ENCODE measurements around the gene PTPRJ. TPM values are rescaled to one million over a fixed set of nuclear protein-coding genes. Genes with fewer than 3 reads are reported as not detected.

PTPRJ gene
- total and polyA plus RNA-seq, 2 donors (not counting 1 experiment from before 2014, with no cell fraction given), result 11.2 to 20.0 TPM

- no peaks in the 10 kb centered on the region for H3K9me3 ChIP-seq (ENCODE audit: control extremely low read depth in 1 of 3, control insufficient read depth in 2 of 3, insufficient read depth in 1 of 3, low read length in 2 of 3)
- H3K27ac Mint-ChIP-seq, result peak overlapping the region; percentile 90
- peaks cover 87% of the 10 kb centered on the region for H3K79me2 ChIP-seq (ENCODE audit: control insufficient read depth, insufficient read depth, low read length)
- peaks cover 61% of the 10 kb centered on the region for H3K4me1 Mint-ChIP-seq
- H3K27me3 ChIP-seq (replicated peaks in 1 of 4; ENCODE audit: control extremely low read depth in 1 of 4, control insufficient read depth in 3 of 4, insufficient read depth in 4 of 4, low read length in 3 of 4), result no peaks in the 10 kb centered on the region
- H3K4me3 Mint-ChIP-seq, result peak overlapping the region; percentile 37
- ATAC-seq (ENCODE audit: low read depth) (no peak), DNase-seq (no peak)
- no peak overlapping the region for H3K9ac ChIP-seq (ENCODE audit: low read length)
- CTCF ChIA-PET, result interaction anchor here (0.6 to 3.7 kb wide), 4 partner anchors 14 to 110 kb away, joined by 3 to 14 read pairs (median 5); no protein-coding TSS in a partner anchor
- H3K27ac ChIP-seq (ENCODE audit: low read length in 2 of 2), result peak overlapping the region in 1 of 2 donors; percentile 49
- intact Hi-C loops (cut with micrococcal nuclease), result loop anchor here (5.0 kb wide), 1 partner anchor 33 kb away; no protein-coding TSS in a partner anchor
- TF ChIP-seq CTCF (IDR thresholded peaks at IDR 0.05), result no peak
- TF ChIP-seq EZH2 (IDR thresholded peaks at IDR 0.05; ENCODE audit: borderline replicate concordance, insufficient read depth, low read depth, low read length, poor library complexity, severe bottlenecking), result no peak
- no peak overlapping the region for H2AFZ ChIP-seq (ENCODE audit: insufficient read depth, low read depth, low read length, poor library complexity, severe bottlenecking)
- no peak overlapping the region for H3K4me2 ChIP-seq (replicated peaks; ENCODE audit: low read depth, low read length, poor library complexity, severe bottlenecking)
- no peaks in the 10 kb centered on the region for H3K27me3 Mint-ChIP-seq
- H3K4me3 ChIP-seq (ENCODE audit: control extremely low read depth in 1 of 5, extremely low read depth in 1 of 5, insufficient read depth in 1 of 5, low read depth in 2 of 5, low read length in 4 of 5), result no peak overlapping the region
- POLR2A ChIA-PET, result no interaction called here
- WGBS (ENCODE audit: insufficient coverage), result 100% methylated on average over 1 of the region's 2 CpGs
- H3K4me1 ChIP-seq (ENCODE audit: control insufficient read depth in 2 of 2, insufficient read depth in 2 of 2, low read length in 2 of 2), result peaks cover 42 to 77% of the 10 kb centered on the region in 2 donors
- no peaks in the 10 kb centered on the region for H3K9me3 Mint-ChIP-seq (ENCODE audit: insufficient read depth)
- peaks cover 2 to 3% of the 10 kb centered on the region in 2 experiments for H3K36me3 ChIP-seq (replicated peaks in 1 of 2; ENCODE audit: control extremely low read depth in 1 of 2, control insufficient read depth in 1 of 2, extremely low read depth in 1 of 2, insufficient read depth in 2 of 2, low read length in 1 of 2)
- peaks cover 7% of the 10 kb centered on the region for H4K20me1 ChIP-seq (ENCODE audit: control insufficient read depth, insufficient read depth, low read length, poor library complexity, severe bottlenecking)
Measured at GRCh38 chr11:47998733-47999359, 18.5 kb downstream of the PTPRJ start.

GRCh38 chr11:48000432-48000831 lies 20.1 kb downstream of the PTPRJ start:
- H3K9ac ChIP-seq (ENCODE audit: low read length), result no peak overlapping the region

More at GRCh38 chr11:48000432-48000831, 20.1 kb downstream of the PTPRJ start:
- intact Hi-C loops (cut with micrococcal nuclease), result loop anchor here (5.0 kb wide), 2 partner anchors 42 to 48 kb away; no protein-coding TSS in a partner anchor
- Histone ChIP-seq H3K27ac (ENCODE audit: low read length in 2 of 2) (peak overlapping the region in 1 of 2 donors; percentile 41), H3K9me3 (ENCODE audit: control extremely low read depth in 1 of 3, control insufficient read depth in 2 of 3, insufficient read depth in 1 of 3, low read length in 2 of 3) (no peaks in the 10 kb centered on the region), H3K4me3 (ENCODE audit: control extremely low read depth in 1 of 5, extremely low read depth in 1 of 5, insufficient read depth in 1 of 5, low read depth in 2 of 5, low read length in 4 of 5) (no peak overlapping the region), H3K27me3 (replicated peaks in 1 of 4; ENCODE audit: control extremely low read depth in 1 of 4, control insufficient read depth in 3 of 4, insufficient read depth in 4 of 4, low read length in 3 of 4) (no peaks in the 10 kb centered on the region), H3K4me1 (ENCODE audit: control insufficient read depth in 2 of 2, insufficient read depth in 2 of 2, low read length in 2 of 2) (peaks cover 56 to 88% of the 10 kb centered on the region in 2 donors), H3K4me2 (replicated peaks; ENCODE audit: low read depth, low read length, poor library complexity, severe bottlenecking) (no peak overlapping the region), H2AFZ (ENCODE audit: insufficient read depth, low read depth, low read length, poor library complexity, severe bottlenecking) (no peak overlapping the region), H4K20me1 (ENCODE audit: control insufficient read depth, insufficient read depth, low read length, poor library complexity, severe bottlenecking) (peaks cover 3% of the 10 kb centered on the region), H3K79me2 (ENCODE audit: control insufficient read depth, insufficient read depth, low read length) (peaks cover 89% of the 10 kb centered on the region), H3K36me3 (replicated peaks in 1 of 2; ENCODE audit: control extremely low read depth in 1 of 2, control insufficient read depth in 1 of 2, extremely low read depth in 1 of 2, insufficient read depth in 2 of 2, low read length in 1 of 2) (peaks cover 2 to 3% of the 10 kb centered on the region in 2 experiments)
- DNase-seq (no peak), ATAC-seq (ENCODE audit: low read depth) (no peak)
- peak overlapping the region; percentile 62 for H3K27ac Mint-ChIP-seq
- H3K27me3 Mint-ChIP-seq, result no peaks in the 10 kb centered on the region
- CTCF ChIA-PET, result interaction anchor here (1.5 to 3.7 kb wide), 3 partner anchors 13 to 108 kb away, joined by 4 to 14 read pairs (median 5); no protein-coding TSS in a partner anchor
- H3K4me1 Mint-ChIP-seq, result peaks cover 69% of the 10 kb centered on the region
- no peak overlapping the region for H3K4me3 Mint-ChIP-seq
- H3K9me3 Mint-ChIP-seq (ENCODE audit: insufficient read depth), result no peaks in the 10 kb centered on the region
- 99% methylated on average over 4 of the region's 5 CpGs for WGBS (ENCODE audit: insufficient coverage)
- no peak for TF ChIP-seq EZH2 (IDR thresholded peaks at IDR 0.05; ENCODE audit: borderline replicate concordance, insufficient read depth, low read depth, low read length, poor library complexity, severe bottlenecking)
- no peak for TF ChIP-seq CTCF (IDR thresholded peaks at IDR 0.05)
- POLR2A ChIA-PET, result interaction anchor here (0.5 to 0.6 kb wide), 2 partner anchors 50 to 786 kb away, joined by 3 to 4 read pairs; partner anchors contain the start of gene DDB2
